Skin of body (tissue), 3 donors: ENCODE results near the gene XRRA1. TPM values are rescaled to one million over a fixed set of nuclear protein-coding genes. Genes with fewer than 3 reads are reported as not detected.
"Not testable (repeated sequence)": the region's sequence is repeated elsewhere in the genome, so short reads cannot be mapped to it uniquely, and the experiment has no call there.

ENCODE experiments used
- DNase-seq: peaks from one replicate; lab custom pipeline; 2025; lab: John Stamatoyannopoulos, UW
- small RNA-seq: library from RNA; depleted of rRNA; stranded (forward); fragments of <200 nt; gene quantifications from one replicate; pipeline ENCODE3, GENCODE V24; 2014; ENCODE audit warnings: low replicate concordance
- total RNA-seq: library from RNA; depleted of rRNA; stranded (reverse); fragments of >200 nt; gene quantifications from one replicate; pipeline ENCODE4 v1.2.3, GENCODE V29; 2014

XRRA1 gene
- total RNA-seq, 1 donor from 2014 or later, result 8.0 TPM

- no peak for DNase-seq
Observed at GRCh38 chr11:74826901-74827300, 122.0 kb downstream of the XRRA1 start.

DNA sequence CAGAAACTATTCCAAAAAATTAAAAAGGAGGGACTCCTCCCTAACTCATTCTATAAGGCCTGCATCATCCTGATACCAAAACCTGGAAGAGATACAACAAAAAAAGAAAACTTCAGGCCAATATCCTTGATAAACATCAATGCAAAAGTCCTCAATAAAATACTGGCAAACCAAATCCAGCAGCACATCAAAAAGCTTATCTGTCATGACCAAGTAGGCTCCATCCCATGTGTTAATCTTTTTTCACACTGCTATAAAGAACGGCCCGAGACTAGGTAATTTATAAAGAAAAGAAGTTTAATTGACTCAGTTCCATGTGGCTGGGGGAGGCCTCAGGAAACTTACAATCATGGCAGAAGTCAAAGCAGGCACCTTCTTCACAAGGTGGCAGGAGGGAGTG lies 123.3 kb downstream of the XRRA1 start:
- not testable (repeated sequence) for DNase-seq

GRCh38 chr11:74824285-74824982 lies 124.5 kb downstream of the XRRA1 start:
- no peak for DNase-seq

- DNase-seq, result peak; percentile 47
Observed at GRCh38 chr11:74822170-74822569, 126.7 kb downstream of the XRRA1 start.

DNA sequence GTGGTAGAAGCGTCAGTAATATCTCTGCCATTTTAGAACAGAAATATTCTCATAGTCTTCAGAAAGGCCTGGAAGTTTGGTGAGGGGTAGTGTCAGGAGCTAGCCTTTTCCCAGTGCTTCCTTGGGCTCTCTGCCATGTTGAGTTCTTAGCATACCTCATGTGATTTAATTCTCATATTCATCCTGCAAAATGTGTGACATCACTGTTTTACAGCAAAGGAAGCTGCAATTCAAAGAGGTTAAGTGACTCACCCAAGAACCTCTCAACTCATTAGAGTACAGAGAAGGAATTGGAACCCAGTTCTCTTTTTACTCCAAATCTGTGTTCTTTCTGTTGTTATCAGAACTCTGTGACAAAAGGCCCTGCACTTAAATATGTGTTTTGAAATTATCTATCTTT lies 128.1 kb downstream of the XRRA1 start:
- DNase-seq, result peak; percentile 13

- DNase-seq, result no peak
Observed at GRCh38 chr11:74819400-74819799, 129.5 kb downstream of the XRRA1 start.

DNA sequence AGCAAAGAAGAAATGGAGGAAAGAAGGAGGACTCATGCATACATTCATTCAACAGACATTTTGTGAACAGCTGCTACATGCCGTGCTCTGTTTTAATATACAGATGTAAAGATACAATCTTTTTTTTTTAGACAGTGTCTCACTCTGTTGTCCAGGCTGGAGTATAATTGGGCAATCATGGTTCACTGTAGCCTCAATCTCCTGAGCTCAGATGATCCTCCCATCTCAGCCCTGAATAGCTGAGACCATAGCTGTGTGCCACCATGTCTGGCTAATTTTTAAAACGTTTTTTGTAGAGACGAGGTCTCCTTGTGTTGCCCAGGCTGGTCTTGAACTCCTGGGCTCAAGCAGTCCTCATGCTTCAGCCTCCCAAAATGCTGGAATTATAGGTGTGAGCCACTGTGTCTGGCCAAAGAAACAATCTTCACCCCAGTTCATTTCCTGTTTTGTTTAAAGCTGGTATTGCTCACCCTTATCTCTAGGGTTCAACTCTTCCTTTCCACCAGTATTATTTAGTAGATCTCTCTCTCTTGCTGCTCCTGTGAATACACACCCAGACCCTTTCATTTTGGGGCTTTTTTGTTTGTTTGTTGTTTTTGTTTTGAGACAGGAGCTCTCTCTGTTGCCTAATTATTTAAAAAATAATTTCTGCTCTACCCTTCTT lies 130.5 kb downstream of the XRRA1 start:
- no peak for DNase-seq

GRCh38 chr11:74816664-74817063 lies 132.2 kb downstream of the XRRA1 start:
- no peak for DNase-seq

- no peak for DNase-seq
Observed at GRCh38 chr11:74815966-74816365, 132.9 kb downstream of the XRRA1 start.

DNA sequence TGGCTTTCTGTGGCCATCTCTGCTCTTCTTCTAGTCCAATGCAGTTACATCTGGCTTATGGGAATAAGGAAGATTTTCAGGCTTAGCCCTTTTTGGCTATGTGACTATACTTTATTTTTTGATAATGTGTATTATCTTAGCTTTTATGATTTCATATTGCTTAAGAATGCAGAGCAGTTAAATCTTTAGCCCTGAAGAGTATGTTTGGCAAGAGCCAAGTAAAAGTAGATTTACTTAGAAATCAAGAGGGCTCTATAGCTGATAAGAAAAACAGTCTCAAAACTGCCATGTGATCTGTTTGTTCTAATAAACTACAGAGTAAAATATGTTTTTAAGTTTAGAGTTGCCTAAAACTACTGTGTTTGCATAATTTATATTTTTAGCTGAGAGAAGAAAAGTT lies 139.1 kb downstream of the XRRA1 start:
- DNase-seq, result no peak

GRCh38 chr11:74806267-74806666 lies 142.6 kb downstream of the XRRA1 start:
- no peak for DNase-seq

- no peak for DNase-seq
Observed at GRCh38 chr11:74791333-74792100, 157.4 kb downstream of the XRRA1 start.

Small RNAs within 50 kb of the gene (small RNA-seq; reads per million reads assigned to genes)
- gene RN7SL239P (not detected), gene RNU6-216P (not detected)

Other genes starting within 250 kb of the XRRA1 start
- 0.30 TPM for gene CHRDL2, start 217.7 kb downstream of the XRRA1 start, total RNA-seq
- 21.8 TPM for gene RNF169, start 200.2 kb downstream of the XRRA1 start, total RNA-seq
- 20.6 TPM for gene SPCS2, start 175 bp upstream of the XRRA1 start, total RNA-seq
- 10.5 TPM for gene NEU3, start 39.8 kb upstream of the XRRA1 start, total RNA-seq
- gene OR2AT4, start 147.8 kb upstream of the XRRA1 start, total RNA-seq, result not detected
- gene SLCO2B1, start 202.0 kb upstream of the XRRA1 start, total RNA-seq, result 9.8 TPM